Measurements from ENCODE around the gene MS4A5. TPM values are rescaled to one million over a fixed set of nuclear protein-coding genes. Genes with fewer than 3 reads are reported as not detected.

The MS4A5 gene
- total and polyA plus RNA-seq, 7 experiments from 2014 or later = not detected

DNA sequence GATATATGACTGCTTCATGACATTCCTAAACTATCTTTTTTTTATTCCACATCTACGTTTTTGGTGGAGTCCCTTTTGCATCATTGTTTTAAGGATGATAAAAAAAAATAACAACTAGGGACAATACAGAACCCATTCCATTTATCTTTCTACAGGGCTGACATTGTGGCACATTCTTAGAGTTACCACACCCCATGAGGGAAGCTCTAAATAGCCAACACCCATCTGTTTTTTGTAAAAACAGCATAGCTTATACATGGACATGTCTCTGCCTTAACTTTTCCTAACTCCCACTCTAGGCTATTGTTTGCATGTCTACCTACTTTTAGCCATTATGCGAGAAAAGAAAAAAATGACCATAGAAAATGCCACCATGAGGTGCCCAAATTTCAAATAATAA, 39.5 kb downstream of the MS4A5 start:
- no peak overlapping the region for H3K27ac ChIP-seq (ENCODE audit: low read depth, low read length)
- Mint-ChIP-seq H3K4me3 (no peak overlapping the region), H3K27me3 (peaks cover 11 to 45% (median 22%) of the 10 kb centered on the region in 5 donors), H3K36me3 (no peaks in the 10 kb centered on the region), H3K4me1 (peaks cover 0 to 2% (median 0%) of the 10 kb centered on the region in 7 donors), H3K27ac (no peak overlapping the region), H3K9me3 (peaks cover 0 to 5% (median 0%) of the 10 kb centered on the region in 11 donors)
- H3K9me3 ChIP-seq (ENCODE audit: control insufficient read depth in 2 of 3, low read length in 3 of 3) = no peaks in the 10 kb centered on the region
- no peaks in the 10 kb centered on the region for H3K36me3 ChIP-seq (ENCODE audit: control insufficient read depth in 2 of 3, insufficient read depth in 3 of 3, low read length in 3 of 3)
- no peak for ATAC-seq
- no peaks in the 10 kb centered on the region for H3K27me3 ChIP-seq (ENCODE audit: control insufficient read depth in 2 of 2, insufficient read depth in 2 of 2, low read length in 2 of 2)
- CTCF ChIA-PET = no interaction called here
- H3K4me3 ChIP-seq (ENCODE audit: low read length) = no peak overlapping the region
- intact Hi-C loops (cut with micrococcal nuclease) = no loop called here
- no peak for DNase-seq
- POLR2A ChIA-PET = no interaction called here
- no peaks in the 10 kb centered on the region for H3K4me1 ChIP-seq (ENCODE audit: control insufficient read depth in 2 of 2, insufficient read depth in 2 of 2, low read length in 2 of 2)

DNA sequence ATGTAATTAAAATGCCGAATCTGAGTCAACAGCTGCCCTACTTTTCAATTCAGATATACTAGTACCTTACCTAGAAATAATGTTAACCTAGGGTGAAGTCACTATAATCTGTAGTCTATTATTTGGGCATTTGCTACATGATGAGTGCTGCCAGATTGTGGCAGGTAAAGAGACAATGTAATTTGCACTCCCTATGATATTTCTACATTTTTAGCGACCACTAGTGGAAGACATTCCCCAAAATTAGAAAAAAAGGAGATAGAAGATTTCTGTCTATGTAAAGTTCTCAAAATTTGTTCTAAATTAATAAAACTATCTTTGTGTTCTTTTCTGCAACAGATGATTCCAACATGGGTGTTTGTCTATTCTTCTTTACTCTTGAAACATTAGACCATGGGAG, 40.4 kb downstream of the MS4A5 start:
- H3K27me3 Mint-ChIP-seq = peaks cover 5 to 45% (median 21%) of the 10 kb centered on the region in 5 donors
- ATAC-seq = no peak
- H3K4me3 ChIP-seq (ENCODE audit: low read length) = no peak overlapping the region
- no peak for DNase-seq
- H3K27me3 ChIP-seq (ENCODE audit: control insufficient read depth in 2 of 2, insufficient read depth in 2 of 2, low read length in 2 of 2) = no peaks in the 10 kb centered on the region
- CTCF ChIA-PET = no interaction called here
- H3K27ac Mint-ChIP-seq = no peak overlapping the region
- peaks cover 0 to 2% (median 0%) of the 10 kb centered on the region in 7 donors for H3K4me1 Mint-ChIP-seq
- POLR2A ChIA-PET = no interaction called here
- intact Hi-C loops (cut with micrococcal nuclease) = no loop called here
- no peaks in the 10 kb centered on the region for H3K36me3 Mint-ChIP-seq
- H3K4me1 ChIP-seq (ENCODE audit: control insufficient read depth in 2 of 2, insufficient read depth in 2 of 2, low read length in 2 of 2) = no peaks in the 10 kb centered on the region
- no peaks in the 10 kb centered on the region for H3K9me3 ChIP-seq (ENCODE audit: control insufficient read depth in 2 of 3, low read length in 3 of 3)
- no peak overlapping the region for H3K27ac ChIP-seq (ENCODE audit: low read depth, low read length)
- H3K9me3 Mint-ChIP-seq = peaks cover 0 to 5% (median 0%) of the 10 kb centered on the region in 11 donors
- H3K36me3 ChIP-seq (ENCODE audit: control insufficient read depth in 2 of 3, insufficient read depth in 3 of 3, low read length in 3 of 3) = no peaks in the 10 kb centered on the region
- H3K4me3 Mint-ChIP-seq = no peak overlapping the region

DNA sequence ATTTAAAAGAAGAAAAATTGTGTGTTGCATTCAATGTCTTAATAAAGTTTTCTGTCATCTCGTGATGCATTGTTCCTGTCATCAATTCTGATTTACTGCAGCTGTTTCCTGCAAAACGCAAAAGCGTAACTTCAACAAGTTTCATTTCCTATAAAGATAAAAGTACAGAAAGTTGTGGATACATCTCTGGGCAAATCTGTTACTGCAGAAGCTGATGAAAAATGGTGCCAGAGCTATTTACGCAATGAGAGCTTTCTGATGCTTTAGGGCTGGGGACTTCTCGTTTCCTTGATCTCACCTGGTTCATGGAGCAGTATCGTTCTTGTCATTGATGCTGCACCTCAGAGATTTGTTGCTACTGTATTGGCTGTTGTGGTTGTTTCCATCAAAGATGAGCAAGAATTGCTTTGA, 47.7 kb downstream of the MS4A5 start:
- peaks cover 0 to 2% (median 0%) of the 10 kb centered on the region in 7 donors for H3K4me1 Mint-ChIP-seq
- H3K27me3 Mint-ChIP-seq = peaks cover 5 to 19% (median 13%) of the 10 kb centered on the region in 5 donors
- H3K4me1 ChIP-seq (ENCODE audit: control insufficient read depth in 2 of 2, insufficient read depth in 2 of 2, low read length in 2 of 2) = no peaks in the 10 kb centered on the region
- DNase-seq = no peak
- intact Hi-C loops (cut with micrococcal nuclease) = no loop called here
- no peak overlapping the region for H3K27ac ChIP-seq (ENCODE audit: low read depth, low read length)
- no peak overlapping the region for H3K27ac Mint-ChIP-seq
- POLR2A ChIA-PET = no interaction called here
- no peaks in the 10 kb centered on the region for H3K36me3 ChIP-seq (ENCODE audit: control insufficient read depth in 2 of 3, insufficient read depth in 3 of 3, low read length in 3 of 3)
- H3K27me3 ChIP-seq (ENCODE audit: control insufficient read depth in 2 of 2, insufficient read depth in 2 of 2, low read length in 2 of 2) = no peaks in the 10 kb centered on the region
- H3K4me3 ChIP-seq (ENCODE audit: low read length) = no peak overlapping the region
- H3K36me3 Mint-ChIP-seq = no peaks in the 10 kb centered on the region
- CTCF ChIA-PET = no interaction called here
- H3K9me3 ChIP-seq (ENCODE audit: control insufficient read depth in 2 of 3, low read length in 3 of 3) = no peaks in the 10 kb centered on the region
- peaks cover 0 to 8% (median 0%) of the 10 kb centered on the region in 11 donors for H3K9me3 Mint-ChIP-seq
- no peak overlapping the region for H3K4me3 Mint-ChIP-seq
- peak; percentile 36 for ATAC-seq

- H3K4me3 Mint-ChIP-seq = peak overlapping the region in 1 of 10 donors; percentile 6
- intact Hi-C loops (cut with micrococcal nuclease) = no loop called here
- peaks cover 0 to 19% (median 9%) of the 10 kb centered on the region in 5 donors for H3K27me3 Mint-ChIP-seq
- H3K4me1 Mint-ChIP-seq = peaks cover 0 to 8% (median 4%) of the 10 kb centered on the region in 7 donors
- DNase-seq = no peak
- H3K27ac ChIP-seq (ENCODE audit: low read depth, low read length) = no peak overlapping the region
- no peaks in the 10 kb centered on the region for H3K9me3 ChIP-seq (ENCODE audit: control insufficient read depth in 2 of 3, low read length in 3 of 3)
- H3K9me3 Mint-ChIP-seq = no peaks in the 10 kb centered on the region
- H3K27me3 ChIP-seq (ENCODE audit: control insufficient read depth in 2 of 2, insufficient read depth in 2 of 2, low read length in 2 of 2) = no peaks in the 10 kb centered on the region
- ChIA-PET CTCF (no interaction called here), POLR2A (no interaction called here)
- H3K4me1 ChIP-seq (ENCODE audit: control insufficient read depth in 2 of 2, insufficient read depth in 2 of 2, low read length in 2 of 2) = no peaks in the 10 kb centered on the region
- H3K36me3 Mint-ChIP-seq = no peaks in the 10 kb centered on the region
- no peak overlapping the region for H3K4me3 ChIP-seq (ENCODE audit: low read length)
- H3K36me3 ChIP-seq (ENCODE audit: control insufficient read depth in 2 of 3, insufficient read depth in 3 of 3, low read length in 3 of 3) = no peaks in the 10 kb centered on the region
- peak; percentile 66 for ATAC-seq
- no peak overlapping the region for H3K27ac Mint-ChIP-seq
Observed at GRCh38 chr11:60482361-60482760, 53.0 kb downstream of the MS4A5 start.

GRCh38 chr11:60485987-60486386, 56.6 kb downstream of the MS4A5 start:
- Mint-ChIP-seq H3K9me3 (no peaks in the 10 kb centered on the region), H3K27me3 (peaks cover 0 to 13% (median 7%) of the 10 kb centered on the region in 5 donors)
- DNase-seq = no peak

GRCh38 chr11:60492488-60493009, 63.2 kb downstream of the MS4A5 start, which contains the start of gene MS4A12:
Gene MS4A12, plus strand, starts transcription at chr11:60492778. Its CDS starts 4,541 bp downstream, at chr11:60497319.
- DNase-seq (no peak), ATAC-seq (no peak)
- Histone ChIP-seq H3K9me3 (ENCODE audit: control insufficient read depth in 2 of 3, low read length in 3 of 3) (no peaks in the 10 kb centered on the region), H3K27ac (ENCODE audit: low read depth, low read length) (no peak within 1 kb of the TSS), H3K4me3 (ENCODE audit: low read length) (no peak within 1 kb of the TSS), H3K4me1 (ENCODE audit: control insufficient read depth in 2 of 2, insufficient read depth in 2 of 2, low read length in 2 of 2) (no peaks in the 10 kb centered on the region), H3K36me3 (ENCODE audit: control insufficient read depth in 2 of 3, insufficient read depth in 3 of 3, low read length in 3 of 3) (no peaks in the 10 kb centered on the region), H3K27me3 (ENCODE audit: control insufficient read depth in 2 of 2, insufficient read depth in 2 of 2, low read length in 2 of 2) (no peaks in the 10 kb centered on the region)
- Mint-ChIP-seq H3K27ac (no peak within 1 kb of the TSS), H3K36me3 (no peaks in the 10 kb centered on the region), H3K27me3 (peaks cover 0 to 28% (median 14%) of the 10 kb centered on the region in 5 donors), H3K4me1 (no peaks in the 10 kb centered on the region), H3K4me3 (no peak within 1 kb of the TSS), H3K9me3 (no peaks in the 10 kb centered on the region)
- ChIA-PET CTCF (no interaction called here), POLR2A (no interaction called here)
- intact Hi-C loops (cut with micrococcal nuclease) = no loop called here

More at GRCh38 chr11:60485987-60486386, 56.6 kb downstream of the MS4A5 start:
- Histone ChIP-seq H3K4me1 (ENCODE audit: control insufficient read depth in 2 of 2, insufficient read depth in 2 of 2, low read length in 2 of 2) (no peaks in the 10 kb centered on the region), H3K9me3 (ENCODE audit: control insufficient read depth in 2 of 3, low read length in 3 of 3) (no peaks in the 10 kb centered on the region), H3K4me3 (ENCODE audit: low read length) (no peak overlapping the region), H3K36me3 (ENCODE audit: control insufficient read depth in 2 of 3, insufficient read depth in 3 of 3, low read length in 3 of 3) (no peaks in the 10 kb centered on the region), H3K27ac (ENCODE audit: low read depth, low read length) (no peak overlapping the region), H3K27me3 (ENCODE audit: control insufficient read depth in 2 of 2, insufficient read depth in 2 of 2, low read length in 2 of 2) (no peaks in the 10 kb centered on the region)
- Mint-ChIP-seq H3K4me1 (peaks cover 0 to 8% (median 4%) of the 10 kb centered on the region in 7 donors), H3K27ac (no peak overlapping the region), H3K36me3 (no peaks in the 10 kb centered on the region), H3K4me3 (no peak overlapping the region)
- CTCF ChIA-PET = no interaction called here
- peak; percentile 70 for ATAC-seq
- intact Hi-C loops (cut with micrococcal nuclease) = loop anchor here in 1 of 2 donors (1.0 kb wide), 1 partner anchor 123 kb away; no protein-coding TSS in a partner anchor
- POLR2A ChIA-PET = no interaction called here

DNA sequence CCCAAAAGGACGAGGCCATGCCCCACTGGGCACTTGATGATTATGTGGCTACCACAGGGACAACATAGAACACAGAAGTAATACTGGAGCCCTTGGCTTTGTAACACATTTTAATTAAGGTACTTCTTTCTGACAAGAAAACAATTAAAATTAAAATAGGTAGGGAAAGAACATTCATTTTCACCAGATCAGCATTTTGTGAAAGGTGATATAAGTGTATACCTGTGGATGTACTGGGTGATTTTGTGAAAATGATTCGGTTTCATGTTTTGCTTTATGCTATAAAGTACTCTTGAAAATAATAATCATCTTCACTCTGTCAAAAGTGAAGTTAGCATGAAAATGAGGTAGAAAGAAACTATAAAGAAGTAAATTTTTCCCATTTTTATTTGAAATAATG, 64.1 kb downstream of the MS4A5 start:
- POLR2A ChIA-PET = no interaction called here
- H3K27ac Mint-ChIP-seq = no peak overlapping the region
- Histone ChIP-seq H3K27me3 (ENCODE audit: control insufficient read depth in 2 of 2, insufficient read depth in 2 of 2, low read length in 2 of 2) (no peaks in the 10 kb centered on the region), H3K4me1 (ENCODE audit: control insufficient read depth in 2 of 2, insufficient read depth in 2 of 2, low read length in 2 of 2) (no peaks in the 10 kb centered on the region), H3K4me3 (ENCODE audit: low read length) (no peak overlapping the region), H3K9me3 (ENCODE audit: control insufficient read depth in 2 of 3, low read length in 3 of 3) (no peaks in the 10 kb centered on the region), H3K36me3 (ENCODE audit: control insufficient read depth in 2 of 3, insufficient read depth in 3 of 3, low read length in 3 of 3) (no peaks in the 10 kb centered on the region), H3K27ac (ENCODE audit: low read depth, low read length) (no peak overlapping the region)
- CTCF ChIA-PET = no interaction called here
- no peaks in the 10 kb centered on the region for H3K9me3 Mint-ChIP-seq
- DNase-seq (no peak), ATAC-seq (no peak)
- H3K27me3 Mint-ChIP-seq = peaks cover 4 to 32% (median 20%) of the 10 kb centered on the region in 5 donors
- H3K4me1 Mint-ChIP-seq = peaks cover 0 to 1% (median 0%) of the 10 kb centered on the region in 7 donors
- no peaks in the 10 kb centered on the region for H3K36me3 Mint-ChIP-seq
- no peak overlapping the region for H3K4me3 Mint-ChIP-seq
- intact Hi-C loops (cut with micrococcal nuclease) = no loop called here

All from naive thymus-derived CD4-positive, alpha-beta T cell (primary cell).